ENCODE results near the gene FAM131C.
"Not testable (repeated sequence)": the region's sequence is repeated elsewhere in the genome, so short reads cannot be mapped to it uniquely, and the experiment has no call there.

FAM131C gene

GRCh38 chr1:16056521-16056912, 16.9 kb downstream of the FAM131C start:
- not testable (repeated sequence) for DNase-seq

- DNase-seq, result peak; percentile 76
These were observed 17.6 kb downstream of the FAM131C start for GRCh38 chr1:16055613-16056520.

- DNase-seq, result no peak
These were observed 18.6 kb downstream of the FAM131C start for GRCh38 chr1:16054598-16055540.

GRCh38 chr1:16053781-16054502, 19.5 kb downstream of the FAM131C start:
- no peak for DNase-seq

- DNase-seq, result not testable (repeated sequence)
These were observed 21.5 kb downstream of the FAM131C start for GRCh38 chr1:16051949-16052348.

GRCh38 chr1:16051039-16051438, 22.4 kb downstream of the FAM131C start:
- no peak for DNase-seq

- DNase-seq, result no peak
These were observed 23.1 kb downstream of the FAM131C start for GRCh38 chr1:16050328-16050727.

- DNase-seq, result peak; percentile 18
These were observed 24.8 kb downstream of the FAM131C start for GRCh38 chr1:16048573-16049189.

GRCh38 chr1:16047791-16048475, 25.5 kb downstream of the FAM131C start:
- DNase-seq, result no peak

GRCh38 chr1:16046842-16047241, 26.6 kb downstream of the FAM131C start:
- DNase-seq, result no peak

GRCh38 chr1:16043950-16044349, 29.5 kb downstream of the FAM131C start:
- no peak for DNase-seq

GRCh38 chr1:16043521-16043920, 29.9 kb downstream of the FAM131C start, which contains the start of gene CLCNKB:
Gene CLCNKB, plus strand, starts transcription at chr1:16043782. Its CDS starts 711 bp downstream, at chr1:16044493.
- DNase-seq, result no peak

GRCh38 chr1:16042654-16043053, 30.8 kb downstream of the FAM131C start:
- DNase-seq, result not testable (repeated sequence)

- DNase-seq, result no peak
These were observed 31.4 kb downstream of the FAM131C start for GRCh38 chr1:16042096-16042495.

GRCh38 chr1:16041200-16041599, 32.3 kb downstream of the FAM131C start:
- DNase-seq, result no peak

- not testable (repeated sequence) for DNase-seq
These were observed 33.6 kb downstream of the FAM131C start for GRCh38 chr1:16039871-16040270.

- DNase-seq, result no peak
These were observed 34.9 kb downstream of the FAM131C start for GRCh38 chr1:16038620-16038912.

- not testable (repeated sequence) for DNase-seq
These were observed 37.0 kb downstream of the FAM131C start for GRCh38 chr1:16036461-16036860.

GRCh38 chr1:16033103-16033632, 40.3 kb downstream of the FAM131C start:
- not testable (repeated sequence) for DNase-seq

- DNase-seq, result peak; percentile 14
These were observed 40.9 kb downstream of the FAM131C start for GRCh38 chr1:16032388-16033102.

- no peak for DNase-seq
These were observed 41.9 kb downstream of the FAM131C start for GRCh38 chr1:16031551-16031950.
